ENCODE data around the gene ZNF256. TPM values are rescaled to one million over a fixed set of nuclear protein-coding genes. Genes with fewer than 3 reads are reported as not detected.

Gene ZNF256
- total RNA-seq, 1 donor: 5.2 TPM

DNA sequence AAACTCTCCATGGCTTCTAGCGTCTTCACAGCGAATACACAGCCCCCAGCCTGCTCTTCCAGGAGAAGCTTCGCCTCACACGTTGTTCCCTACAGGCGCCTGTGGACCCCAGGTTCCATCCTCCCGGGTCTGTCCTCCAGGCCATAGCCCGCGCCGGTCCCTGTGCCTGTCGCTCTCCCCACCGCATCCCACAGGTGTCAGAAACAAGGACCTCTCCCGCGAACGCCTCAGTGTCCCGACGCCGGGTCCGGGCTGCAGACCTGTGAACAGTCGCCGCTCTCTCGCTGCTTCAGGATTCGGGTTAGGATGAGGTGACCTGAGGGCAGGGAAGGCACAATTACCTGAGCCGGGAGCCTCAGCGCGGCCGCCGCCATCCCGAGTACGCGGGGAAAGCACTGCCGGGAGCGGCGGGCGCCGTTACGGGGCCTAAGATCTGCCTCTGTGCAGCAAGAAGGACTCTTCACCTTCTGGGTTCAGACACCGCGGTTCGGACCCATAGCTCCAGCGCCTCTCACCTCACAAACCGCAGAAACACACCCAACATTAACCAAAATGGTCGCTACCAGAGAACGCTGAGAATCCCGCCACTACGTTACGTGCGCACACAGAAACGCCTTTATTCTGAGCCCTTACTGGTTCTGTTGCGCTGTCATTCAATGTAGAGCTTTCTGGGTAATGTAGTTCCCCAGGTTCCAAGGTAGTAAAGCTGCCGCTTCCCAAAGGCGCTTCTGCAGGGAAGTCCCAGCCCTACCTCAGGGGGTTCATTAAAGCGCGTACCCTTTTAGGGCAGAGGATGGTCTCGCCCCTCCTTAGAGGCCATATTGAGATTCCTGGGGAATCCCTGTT, 12.5 kb downstream of the ZNF256 start, which contains the start of gene ZNF418:
TSS of gene ZNF418 (minus strand) at position 583 of the 846 bp plus-strand sequence. CDS start 1,580 bp downstream, outside the sequence.
- DNase-seq (ENCODE audit: low read depth): peak; percentile 85
- peak within 1 kb of the TSS; percentile 90 for H3K4me3 ChIP-seq (ENCODE audit: low read depth, low read length)
- TF ChIP-seq, protein P1, sequence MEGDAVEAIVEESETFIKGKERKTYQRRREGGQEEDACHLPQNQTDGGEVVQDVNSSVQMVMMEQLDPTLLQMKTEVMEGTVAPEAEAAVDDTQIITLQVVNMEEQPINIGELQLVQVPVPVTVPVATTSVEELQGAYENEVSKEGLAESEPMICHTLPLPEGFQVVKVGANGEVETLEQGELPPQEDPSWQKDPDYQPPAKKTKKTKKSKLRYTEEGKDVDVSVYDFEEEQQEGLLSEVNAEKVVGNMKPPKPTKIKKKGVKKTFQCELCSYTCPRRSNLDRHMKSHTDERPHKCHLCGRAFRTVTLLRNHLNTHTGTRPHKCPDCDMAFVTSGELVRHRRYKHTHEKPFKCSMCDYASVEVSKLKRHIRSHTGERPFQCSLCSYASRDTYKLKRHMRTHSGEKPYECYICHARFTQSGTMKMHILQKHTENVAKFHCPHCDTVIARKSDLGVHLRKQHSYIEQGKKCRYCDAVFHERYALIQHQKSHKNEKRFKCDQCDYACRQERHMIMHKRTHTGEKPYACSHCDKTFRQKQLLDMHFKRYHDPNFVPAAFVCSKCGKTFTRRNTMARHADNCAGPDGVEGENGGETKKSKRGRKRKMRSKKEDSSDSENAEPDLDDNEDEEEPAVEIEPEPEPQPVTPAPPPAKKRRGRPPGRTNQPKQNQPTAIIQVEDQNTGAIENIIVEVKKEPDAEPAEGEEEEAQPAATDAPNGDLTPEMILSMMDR (IDR thresholded peaks at IDR 0.05; ENCODE audit: insufficient read depth, low read depth, low read length): no peak

DNA sequence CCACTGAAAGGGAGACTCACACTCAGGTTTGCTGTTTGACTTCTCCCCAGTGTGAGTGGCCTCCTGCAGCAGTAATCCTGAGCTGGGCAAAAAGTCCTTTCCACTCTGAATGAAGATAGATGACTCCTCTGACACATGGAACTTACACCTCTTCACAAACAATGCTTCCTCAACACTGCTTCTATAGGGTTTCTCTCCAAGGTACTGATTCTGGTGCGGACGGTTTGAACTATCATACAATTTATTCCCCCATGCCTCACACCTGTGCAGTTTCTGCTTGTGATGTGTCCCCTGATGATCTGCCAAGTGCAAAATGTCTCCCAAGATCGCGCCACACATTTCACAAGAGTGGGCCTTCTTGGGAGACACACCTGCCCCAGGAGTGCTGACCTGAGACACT, 19.9 kb downstream of the ZNF256 start:
- no peak overlapping the region for H3K4me3 ChIP-seq (ENCODE audit: low read depth, low read length)
- DNase-seq (ENCODE audit: low read depth): no peak
- TF ChIP-seq, protein P1 (IDR thresholded peaks at IDR 0.05; ENCODE audit: insufficient read depth, low read depth, low read length): no peak

DNA sequence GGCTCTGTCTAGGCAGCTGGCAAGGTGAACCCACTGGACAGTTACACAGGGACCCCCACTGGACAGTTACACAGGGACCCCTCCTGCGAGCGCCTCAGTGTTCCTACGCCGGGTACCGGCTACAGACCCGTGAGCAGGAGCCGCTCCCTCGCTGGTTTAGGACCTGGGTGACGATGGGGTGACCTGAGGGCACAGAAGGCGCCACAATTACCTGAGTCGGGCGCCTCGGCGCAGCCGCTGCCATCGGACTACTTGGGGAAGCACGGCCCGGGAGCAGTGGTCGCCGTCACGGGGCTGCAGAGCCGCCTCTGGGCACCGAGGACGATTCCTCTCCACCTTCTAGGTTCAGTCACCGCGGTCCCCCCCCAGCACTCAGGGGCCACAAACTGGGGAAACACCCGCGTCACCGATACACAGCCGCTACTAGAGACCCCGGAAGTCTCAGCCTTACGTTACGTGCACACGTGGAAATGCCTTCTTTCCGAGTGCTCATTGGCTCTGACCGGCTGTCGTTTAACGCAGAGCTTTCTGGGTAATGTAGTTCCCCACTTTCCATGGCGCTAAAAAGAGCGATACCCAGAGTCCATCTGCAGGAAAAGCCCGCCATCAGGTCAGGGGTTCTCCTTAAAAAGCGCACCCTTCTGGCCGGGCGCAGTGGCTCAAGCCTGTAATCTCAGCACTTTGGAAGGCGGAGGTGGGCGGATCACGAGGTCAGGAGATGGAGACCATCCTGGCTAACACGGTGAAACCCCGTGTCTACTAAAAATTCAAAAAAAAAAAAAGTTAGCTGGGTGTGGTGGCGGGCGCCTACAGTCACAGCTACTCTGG, 31.1 kb downstream of the ZNF256 start, which contains the start of gene ZNF417:
TSS of gene ZNF417 (minus strand) at position 425 of the 828 bp plus-strand sequence. CDS start at position 244, 181 bp downstream.
- H3K4me3 ChIP-seq (ENCODE audit: low read depth, low read length): peak within 1 kb of the TSS; percentile 90
- peak; percentile 97 for DNase-seq (ENCODE audit: low read depth)
- TF ChIP-seq, protein P1 (IDR thresholded peaks at IDR 0.05; ENCODE audit: insufficient read depth, low read depth, low read length): peak; percentile 37

DNA sequence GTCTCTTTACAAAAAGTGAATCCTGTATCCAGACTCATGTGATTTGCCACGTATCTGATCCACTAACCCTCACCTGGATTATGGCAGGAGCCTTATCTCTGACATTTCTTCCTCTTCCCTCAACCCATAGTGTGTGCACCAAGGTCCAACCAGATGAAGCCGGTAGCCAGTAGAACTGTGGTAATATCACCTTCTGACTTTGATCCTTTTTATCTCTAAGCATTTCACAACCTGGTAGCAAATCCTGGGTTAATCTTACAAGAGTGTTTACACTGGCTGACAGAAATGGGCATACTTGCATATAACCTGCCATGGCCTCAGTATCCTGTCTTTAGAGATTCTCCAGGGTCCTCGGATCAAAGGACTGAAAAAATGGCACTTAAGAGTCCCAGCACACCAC, 33.0 kb downstream of the ZNF256 start:
- no peak overlapping the region for H3K4me3 ChIP-seq (ENCODE audit: low read depth, low read length)
- TF ChIP-seq, protein P1 (IDR thresholded peaks at IDR 0.05; ENCODE audit: insufficient read depth, low read depth, low read length): no peak
- no peak for DNase-seq (ENCODE audit: low read depth)

DNA sequence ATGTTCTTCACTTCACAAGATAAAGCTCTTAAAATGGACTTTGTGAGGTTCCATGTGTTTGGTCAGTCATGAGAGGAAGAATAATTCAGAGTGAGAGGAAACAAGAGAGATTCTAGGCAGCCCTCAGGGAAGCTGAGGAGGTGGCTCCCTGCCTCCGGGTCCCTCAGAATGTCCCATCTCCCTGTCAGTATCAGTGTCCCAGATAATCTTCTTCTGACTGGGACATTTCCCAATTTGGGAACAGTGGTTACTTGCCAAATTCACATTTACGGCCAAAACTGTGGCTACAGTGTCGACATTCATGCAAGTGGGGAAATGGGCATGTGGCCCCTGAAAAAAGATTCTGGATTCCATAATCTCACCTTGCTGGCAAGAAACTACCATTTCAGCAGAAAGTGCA, 40.1 kb downstream of the ZNF256 start:
- H3K4me3 ChIP-seq (ENCODE audit: low read depth, low read length): no peak overlapping the region
- DNase-seq (ENCODE audit: low read depth): no peak
- TF ChIP-seq, protein P1 (IDR thresholded peaks at IDR 0.05; ENCODE audit: insufficient read depth, low read depth, low read length): no peak

DNA sequence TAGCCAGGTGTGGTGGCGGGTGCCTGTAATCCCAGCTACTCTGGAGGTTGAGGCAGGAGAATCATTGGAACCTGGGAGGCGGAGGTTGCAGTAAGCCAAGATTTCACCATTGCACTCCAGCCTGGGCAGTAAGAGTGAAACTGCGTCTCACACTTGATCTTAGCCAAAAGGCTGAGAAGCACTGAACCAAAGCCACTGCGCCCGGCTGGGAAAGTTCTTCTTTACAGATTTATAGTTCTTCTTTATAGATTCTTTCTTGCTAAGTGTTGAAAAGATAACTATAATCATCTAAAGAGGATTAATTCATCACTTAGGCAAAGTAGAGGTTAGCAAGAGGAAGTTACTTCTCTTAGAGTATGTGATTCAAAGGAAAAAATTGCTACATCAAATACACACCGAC, 42.2 kb downstream of the ZNF256 start:
- no peak overlapping the region for H3K4me3 ChIP-seq (ENCODE audit: low read depth, low read length)
- TF ChIP-seq, protein P1 (IDR thresholded peaks at IDR 0.05; ENCODE audit: insufficient read depth, low read depth, low read length): no peak
- DNase-seq (ENCODE audit: low read depth): no peak
